Measurements from ENCODE around the gene ENKD1. TPM values are rescaled to one million over a fixed set of nuclear protein-coding genes. Genes with fewer than 3 reads are reported as not detected.

ENKD1 gene
- total RNA-seq, 1 donor from 2014 or later = 24.0 TPM

- Histone ChIP-seq H3K27me3 (ENCODE audit: control insufficient read depth, insufficient read depth, low read length) (peaks cover 80% of the 10 kb centered on the region), H3K36me3 (ENCODE audit: control insufficient read depth, insufficient read depth, low read length) (no peaks in the 10 kb centered on the region), H3K4me3 (ENCODE audit: low read depth, low read length) (no peak overlapping the region)
- no peak for DNase-seq (ENCODE audit: low read depth)
- no peak for TF ChIP-seq CTCF (IDR thresholded peaks at IDR 0.05; ENCODE audit: insufficient read depth, low read length, poor library complexity, severe bottlenecking)
These were observed 18.3 kb downstream of the ENKD1 start for GRCh38 chr16:67648088-67648763.

- no peak for DNase-seq (ENCODE audit: low read depth)
- no peak for TF ChIP-seq CTCF (IDR thresholded peaks at IDR 0.05; ENCODE audit: insufficient read depth, low read length, poor library complexity, severe bottlenecking)
- H3K36me3 ChIP-seq (ENCODE audit: control insufficient read depth, insufficient read depth, low read length) = no peaks in the 10 kb centered on the region
- no peak overlapping the region for H3K4me3 ChIP-seq (ENCODE audit: low read depth, low read length)
- H3K27me3 ChIP-seq (ENCODE audit: control insufficient read depth, insufficient read depth, low read length) = peaks cover 78% of the 10 kb centered on the region
These were observed 18.9 kb downstream of the ENKD1 start for GRCh38 chr16:67647681-67648080.

GRCh38 chr16:67647111-67647651 lies 19.4 kb downstream of the ENKD1 start:
- Histone ChIP-seq H3K27me3 (ENCODE audit: control insufficient read depth, insufficient read depth, low read length) (peaks cover 74% of the 10 kb centered on the region), H3K4me3 (ENCODE audit: low read depth, low read length) (no peak overlapping the region), H3K36me3 (ENCODE audit: control insufficient read depth, insufficient read depth, low read length) (no peaks in the 10 kb centered on the region)
- TF ChIP-seq CTCF (IDR thresholded peaks at IDR 0.05; ENCODE audit: insufficient read depth, low read length, poor library complexity, severe bottlenecking) = no peak
- DNase-seq (ENCODE audit: low read depth) = no peak

- no peak for TF ChIP-seq CTCF (IDR thresholded peaks at IDR 0.05; ENCODE audit: insufficient read depth, low read length, poor library complexity, severe bottlenecking)
- no peaks in the 10 kb centered on the region for H3K36me3 ChIP-seq (ENCODE audit: control insufficient read depth, insufficient read depth, low read length)
- H3K4me3 ChIP-seq (ENCODE audit: low read depth, low read length) = no peak overlapping the region
- no peak for DNase-seq (ENCODE audit: low read depth)
- H3K27me3 ChIP-seq (ENCODE audit: control insufficient read depth, insufficient read depth, low read length) = peaks cover 57% of the 10 kb centered on the region
These were observed 21.0 kb downstream of the ENKD1 start for GRCh38 chr16:67645397-67646121.

GRCh38 chr16:67644038-67644437 lies 22.5 kb downstream of the ENKD1 start:
- Histone ChIP-seq H3K36me3 (ENCODE audit: control insufficient read depth, insufficient read depth, low read length) (no peaks in the 10 kb centered on the region), H3K4me3 (ENCODE audit: low read depth, low read length) (no peak overlapping the region), H3K27me3 (ENCODE audit: control insufficient read depth, insufficient read depth, low read length) (peaks cover 42% of the 10 kb centered on the region)
- no peak for TF ChIP-seq CTCF (IDR thresholded peaks at IDR 0.05; ENCODE audit: insufficient read depth, low read length, poor library complexity, severe bottlenecking)
- no peak for DNase-seq (ENCODE audit: low read depth)

Measured in kidney epithelial cell (primary cell).